ENCODE measurements around the gene TANGO2.
A peak's percentile ranks its signal among the peaks of the same experiment; 100 is the strongest.

The TANGO2 gene

GRCh38 chr22:19995611-19996339, 25.1 kb upstream of the TANGO2 start:
- DNase-seq (ENCODE audit: low read depth) = peak; percentile 62

GRCh38 chr22:19996694-19997384, 24.1 kb upstream of the TANGO2 start:
- DNase-seq (ENCODE audit: low read depth) = no peak

GRCh38 chr22:19997561-19998231, 23.2 kb upstream of the TANGO2 start:
- no peak for DNase-seq (ENCODE audit: low read depth)

GRCh38 chr22:19998232-19998951, 22.5 kb upstream of the TANGO2 start:
- no peak for DNase-seq (ENCODE audit: low read depth)

- no peak for DNase-seq (ENCODE audit: low read depth)
These were observed 21.7 kb upstream of the TANGO2 start for GRCh38 chr22:19998991-19999820.

- DNase-seq (ENCODE audit: low read depth) = no peak
These were observed 20.4 kb upstream of the TANGO2 start for GRCh38 chr22:20000246-20001081.

- no peak for DNase-seq (ENCODE audit: low read depth)
These were observed 19.8 kb upstream of the TANGO2 start for GRCh38 chr22:20001082-20001638.

GRCh38 chr22:20002128-20002527, 18.8 kb upstream of the TANGO2 start:
- no peak for DNase-seq (ENCODE audit: low read depth)

GRCh38 chr22:20002636-20003035, 18.3 kb upstream of the TANGO2 start:
- no peak for DNase-seq (ENCODE audit: low read depth)

- no peak for DNase-seq (ENCODE audit: low read depth)
These were observed 17.6 kb upstream of the TANGO2 start for GRCh38 chr22:20003304-20003703.

- DNase-seq (ENCODE audit: low read depth) = no peak
These were observed 16.4 kb upstream of the TANGO2 start for GRCh38 chr22:20004464-20004863.

- no peak for DNase-seq (ENCODE audit: low read depth)
These were observed 12.5 kb upstream of the TANGO2 start for GRCh38 chr22:20008221-20008995.

- DNase-seq (ENCODE audit: low read depth) = no peak
These were observed 11.9 kb upstream of the TANGO2 start for GRCh38 chr22:20009018-20009491.

GRCh38 chr22:20009582-20010306, 11.2 kb upstream of the TANGO2 start:
- DNase-seq (ENCODE audit: low read depth) = no peak

GRCh38 chr22:20010307-20011122, 10.4 kb upstream of the TANGO2 start:
- DNase-seq (ENCODE audit: low read depth) = no peak

GRCh38 chr22:20011123-20011992, 9.6 kb upstream of the TANGO2 start:
- no peak for DNase-seq (ENCODE audit: low read depth)
